Measurements from ENCODE around the gene PNMA1. TPM values are rescaled to one million over a fixed set of nuclear protein-coding genes. Genes with fewer than 3 reads are reported as not detected.

PNMA1 gene
- total and polyA plus RNA-seq, 2 of the 13 experiments (the other 11 are each of a cell fraction or from before 2014, with no cell fraction given), result 7.0 to 8.3 TPM

GRCh38 chr14:73753887-73754795, 40.0 kb upstream of the PNMA1 start (continued):
- TF ChIP-seq ZNF530 (CRISPR knock-in tag; IDR thresholded peaks at IDR 0.05; ENCODE audit: low read depth), result no peak
- no peak for TF ChIP-seq SMAD3 (CRISPR knock-in tag; IDR thresholded peaks at IDR 0.05)
- no peak for TF ChIP-seq FOSL1 (CRISPR knock-in tag; IDR thresholded peaks at IDR 0.05; ENCODE audit: borderline replicate concordance)
- TF ChIP-seq ZNF878 (CRISPR knock-in tag; IDR thresholded peaks at IDR 0.05), result no peak
- no peak; the same call in 1 of the 2 replicates for TF ChIP-seq ZMYM3 (CRISPR knock-in tag; IDR thresholded peaks at IDR 0.05)
- TF ChIP-seq GATA4 (IDR thresholded peaks at IDR 0.05; ENCODE audit: borderline replicate concordance, low read depth), result no peak
- TF ChIP-seq PAX8 (CRISPR knock-in tag; IDR thresholded peaks at IDR 0.05; ENCODE audit: borderline replicate concordance), result no peak
- no peak for TF ChIP-seq FOSL2 (CRISPR knock-in tag; IDR thresholded peaks at IDR 0.05)
- TF ChIP-seq THYN1 (CRISPR knock-in tag; IDR thresholded peaks at IDR 0.05; ENCODE audit: borderline replicate concordance, low read depth), result no peak
- TF ChIP-seq, protein P1, sequence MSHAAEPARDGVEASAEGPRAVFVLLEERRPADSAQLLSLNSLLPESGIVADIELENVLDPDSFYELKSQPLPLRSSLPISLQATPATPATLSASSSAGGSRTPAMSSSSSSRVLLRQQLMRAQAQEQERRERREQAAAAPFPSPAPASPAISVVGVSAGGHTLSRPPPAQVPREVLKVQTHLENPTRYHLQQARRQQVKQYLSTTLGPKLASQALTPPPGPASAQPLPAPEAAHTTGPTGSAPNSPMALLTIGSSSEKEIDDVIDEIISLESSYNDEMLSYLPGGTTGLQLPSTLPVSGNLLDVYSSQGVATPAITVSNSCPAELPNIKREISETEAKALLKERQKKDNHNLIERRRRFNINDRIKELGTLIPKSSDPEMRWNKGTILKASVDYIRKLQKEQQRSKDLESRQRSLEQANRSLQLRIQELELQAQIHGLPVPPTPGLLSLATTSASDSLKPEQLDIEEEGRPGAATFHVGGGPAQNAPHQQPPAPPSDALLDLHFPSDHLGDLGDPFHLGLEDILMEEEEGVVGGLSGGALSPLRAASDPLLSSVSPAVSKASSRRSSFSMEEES (CRISPR knock-in tag; IDR thresholded peaks at IDR 0.05), result no peak
- TF ChIP-seq HNF4A (CRISPR knock-in tag; IDR thresholded peaks at IDR 0.05), result peak; percentile 51
- no peak for TF ChIP-seq BRCA1 (CRISPR knock-in tag; IDR thresholded peaks at IDR 0.05)
- TF ChIP-seq HNRNPUL1 (IDR thresholded peaks at IDR 0.05; ENCODE audit: low read depth, low read length), result no peak
- TF ChIP-seq, protein P2, sequence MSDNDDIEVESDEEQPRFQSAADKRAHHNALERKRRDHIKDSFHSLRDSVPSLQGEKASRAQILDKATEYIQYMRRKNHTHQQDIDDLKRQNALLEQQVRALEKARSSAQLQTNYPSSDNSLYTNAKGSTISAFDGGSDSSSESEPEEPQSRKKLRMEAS (IDR thresholded peaks at IDR 0.05), result peak; percentile 1; the same call in 1 of the 2 replicates
- TF ChIP-seq ZFYVE20 (CRISPR knock-in tag; IDR thresholded peaks at IDR 0.05; ENCODE audit: borderline replicate concordance, low read depth), result no peak
- TF ChIP-seq FOXA1 (IDR thresholded peaks at IDR 0.05), result no peak
- peak; percentile 31; the same call in 1 of the 2 replicates for TF ChIP-seq FOXA1 (CRISPR knock-in tag; IDR thresholded peaks at IDR 0.05)
- no peak for TF ChIP-seq ZNF230 (CRISPR knock-in tag; IDR thresholded peaks at IDR 0.05)
- TF ChIP-seq, protein P3, sequence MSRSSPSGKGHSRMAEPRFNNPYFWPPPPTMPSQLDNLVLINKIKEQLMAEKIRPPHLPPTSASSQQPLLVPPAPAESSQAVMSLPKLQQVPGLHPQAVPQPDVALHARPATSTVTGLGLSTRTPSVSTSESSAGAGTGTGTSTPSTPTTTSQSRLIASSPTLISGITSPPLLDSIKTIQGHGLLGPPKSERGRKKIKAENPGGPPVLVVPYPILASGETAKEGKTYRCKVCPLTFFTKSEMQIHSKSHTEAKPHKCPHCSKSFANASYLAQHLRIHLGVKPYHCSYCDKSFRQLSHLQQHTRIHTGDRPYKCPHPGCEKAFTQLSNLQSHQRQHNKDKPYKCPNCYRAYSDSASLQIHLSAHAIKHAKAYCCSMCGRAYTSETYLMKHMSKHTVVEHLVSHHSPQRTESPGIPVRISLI (CRISPR knock-in tag; IDR thresholded peaks at IDR 0.05; ENCODE audit: borderline replicate concordance), result no peak
- TF ChIP-seq ZNF644 (CRISPR knock-in tag; IDR thresholded peaks at IDR 0.05; ENCODE audit: low read depth), result no peak
- TF ChIP-seq PTBP1 (IDR thresholded peaks at IDR 0.05; ENCODE audit: low read depth, low read length, poor library complexity, severe bottlenecking), result no peak
- TF ChIP-seq ZNF772 (CRISPR knock-in tag; IDR thresholded peaks at IDR 0.05), result no peak; the same call in 1 of the 2 replicates
- no peak for TF ChIP-seq RXRB (CRISPR knock-in tag; IDR thresholded peaks at IDR 0.05; ENCODE audit: borderline replicate concordance)
- no peak for TF ChIP-seq ELF4 (CRISPR knock-in tag; IDR thresholded peaks at IDR 0.05; ENCODE audit: borderline replicate concordance)
- TF ChIP-seq RNF2 (conservative IDR thresholded peaks at IDR 0.05; ENCODE audit: low read depth), result no peak
- TF ChIP-seq GLI4 (CRISPR knock-in tag; IDR thresholded peaks at IDR 0.05; ENCODE audit: borderline replicate concordance), result no peak
- TF ChIP-seq MBD4 (IDR thresholded peaks at IDR 0.05; ENCODE audit: borderline replicate concordance, low read length), result no peak
- TF ChIP-seq ZNF180 (CRISPR knock-in tag; IDR thresholded peaks at IDR 0.05; ENCODE audit: borderline replicate concordance, low read depth), result no peak
- TF ChIP-seq YEATS2 (CRISPR knock-in tag; IDR thresholded peaks at IDR 0.05; ENCODE audit: borderline replicate concordance), result no peak

All from HepG2 (cell line).